KMS-11 (cell line): Measurements from ENCODE around the gene CSMD2.

ENCODE experiments used
- H2AFZ ChIP-seq: fragments of 200-600 bp; sonication (generic); 2 replicates; pipeline ENCODE4 v1.6.1; 2016; ENCODE audit warnings: antibody characterized with exemption, mixed run types, low read depth
- H3K27ac ChIP-seq: fragments of 200-600 bp; sonication (generic); 2 replicates; pipeline ENCODE4 v1.6.1; 2016; ENCODE audit warnings: mild to moderate bottlenecking, mixed run types
- H3K27me3 ChIP-seq: fragments of 200-600 bp; sonication (generic); 2 replicates; pipeline ENCODE4 v1.6.1; 2017; ENCODE audit warnings: mild to moderate bottlenecking, low read depth, mixed run types, moderate library complexity; ENCODE audit not compliant: insufficient read depth
- H3K36me3 ChIP-seq: fragments of 200-600 bp; sonication (generic); 2 replicates; pipeline ENCODE4 v1.6.1; 2017; ENCODE audit warnings: mild to moderate bottlenecking, mixed run types; ENCODE audit not compliant: insufficient read depth
- H3K4me1 ChIP-seq: fragments of 200-600 bp; sonication (generic); 2 replicates; pipeline ENCODE4 v1.6.1; 2016; ENCODE audit warnings: mild to moderate bottlenecking, low read depth, mixed run types; ENCODE audit not compliant: poor library complexity, severe bottlenecking
- H3K4me2 ChIP-seq: fragments of 200-600 bp; sonication (generic); 2 replicates; pipeline ENCODE4 v1.7.0; 2016; ENCODE audit warnings: mild to moderate bottlenecking, mixed run types
- H3K4me3 ChIP-seq: fragments of 200-600 bp; sonication (generic); IDR thresholded peaks from 2 replicates; pipeline ENCODE4 v1.6.1; 2017; ENCODE audit warnings: low read depth, low read length, mixed read lengths; ENCODE audit not compliant: insufficient read depth
- H3K79me2 ChIP-seq: fragments of 200-600 bp; sonication (generic); 2 replicates; pipeline ENCODE4 v1.6.1; 2016; ENCODE audit warnings: low read depth, mixed run types; ENCODE audit not compliant: insufficient read depth
- H3K9ac ChIP-seq: fragments of 200-600 bp; sonication (generic); 2 replicates; pipeline ENCODE4 v1.6.1; 2016; ENCODE audit warnings: mild to moderate bottlenecking, mixed run types
- H4K20me1 ChIP-seq: fragments of 200-600 bp; sonication (generic); 2 replicates; pipeline ENCODE4 v1.6.1; 2016; ENCODE audit warnings: mild to moderate bottlenecking, mixed run types; ENCODE audit not compliant: insufficient read depth
- CTCF ChIP-seq: fragments of 200-600 bp; sonication (generic); conservative IDR thresholded peaks from 2 replicates; pipeline ENCODE4 v1.6.1; 2017; ENCODE audit warnings: low read depth, mild to moderate bottlenecking, antibody characterized with exemption, low read length, moderate library complexity, mixed read lengths

The CSMD2 gene

GRCh38 chr1:33792651-33793050, 372.4 kb downstream of the CSMD2 start:
- no peak for TF ChIP-seq CTCF

GRCh38 chr1:33792216-33792615, 372.8 kb downstream of the CSMD2 start:
- no peaks in the 10 kb centered on the region for H3K79me2 ChIP-seq
- no peaks in the 10 kb centered on the region for H3K36me3 ChIP-seq
- no peak overlapping the region for H3K27ac ChIP-seq
- no peak for TF ChIP-seq CTCF
- H3K4me1 ChIP-seq = no peaks in the 10 kb centered on the region
- H3K4me3 ChIP-seq = no peak overlapping the region
- no peaks in the 10 kb centered on the region for H3K27me3 ChIP-seq
- H3K9ac ChIP-seq = no peak overlapping the region
- no peaks in the 10 kb centered on the region for H4K20me1 ChIP-seq
- H3K4me2 ChIP-seq = no peak overlapping the region
- no peak overlapping the region for H2AFZ ChIP-seq

More at GRCh38 chr1:33792651-33793050, 372.4 kb downstream of the CSMD2 start:
- no peak overlapping the region for H3K9ac ChIP-seq
- H4K20me1 ChIP-seq = no peaks in the 10 kb centered on the region
- H3K36me3 ChIP-seq = no peaks in the 10 kb centered on the region
- no peaks in the 10 kb centered on the region for H3K27me3 ChIP-seq
- no peak overlapping the region for H3K4me3 ChIP-seq
- no peaks in the 10 kb centered on the region for H3K4me1 ChIP-seq
- no peak overlapping the region for H3K27ac ChIP-seq
- no peaks in the 10 kb centered on the region for H3K79me2 ChIP-seq
- H2AFZ ChIP-seq = no peak overlapping the region
- no peak overlapping the region for H3K4me2 ChIP-seq

GRCh38 chr1:33791251-33791650, 373.8 kb downstream of the CSMD2 start:
- H3K27ac ChIP-seq = no peak overlapping the region
- no peaks in the 10 kb centered on the region for H3K27me3 ChIP-seq
- no peaks in the 10 kb centered on the region for H3K4me1 ChIP-seq
- H3K4me2 ChIP-seq = no peak overlapping the region
- no peak overlapping the region for H3K9ac ChIP-seq
- no peak for TF ChIP-seq CTCF
- H4K20me1 ChIP-seq = no peaks in the 10 kb centered on the region
- no peaks in the 10 kb centered on the region for H3K36me3 ChIP-seq
- H2AFZ ChIP-seq = no peak overlapping the region
- no peaks in the 10 kb centered on the region for H3K79me2 ChIP-seq
- no peak overlapping the region for H3K4me3 ChIP-seq

- no peaks in the 10 kb centered on the region for H3K4me1 ChIP-seq
- H3K36me3 ChIP-seq = no peaks in the 10 kb centered on the region
- H3K27me3 ChIP-seq = no peaks in the 10 kb centered on the region
- no peak for TF ChIP-seq CTCF
- no peak overlapping the region for H3K4me3 ChIP-seq
- H3K79me2 ChIP-seq = no peaks in the 10 kb centered on the region
- no peak overlapping the region for H3K4me2 ChIP-seq
- no peak overlapping the region for H3K27ac ChIP-seq
- no peak overlapping the region for H3K9ac ChIP-seq
- no peaks in the 10 kb centered on the region for H4K20me1 ChIP-seq
- H2AFZ ChIP-seq = no peak overlapping the region
These were observed 374.5 kb downstream of the CSMD2 start for GRCh38 chr1:33790577-33790976.

GRCh38 chr1:33784876-33785275, 380.2 kb downstream of the CSMD2 start:
- no peak overlapping the region for H3K4me3 ChIP-seq
- H3K79me2 ChIP-seq = no peaks in the 10 kb centered on the region
- H2AFZ ChIP-seq = no peak overlapping the region
- H3K27me3 ChIP-seq = 0 out of 2 replicates have a peak, but pooled peaks cover 3% of the 10 kb centered on the region
- no peaks in the 10 kb centered on the region for H4K20me1 ChIP-seq
- H3K36me3 ChIP-seq = no peaks in the 10 kb centered on the region
- no peak overlapping the region for H3K4me2 ChIP-seq
- TF ChIP-seq CTCF = no peak
- H3K27ac ChIP-seq = no peak overlapping the region
- no peak overlapping the region for H3K9ac ChIP-seq
- no peaks in the 10 kb centered on the region for H3K4me1 ChIP-seq
